H1 (cell line): ENCODE measurements around the gene BTRC. TPM values are rescaled to one million over a fixed set of nuclear protein-coding genes. Genes with fewer than 3 reads are reported as not detected.

Experiments
- CTCF ChIA-PET: fragments of 300-600 bp; sonication (Branson Sonifier 250); formaldehyde crosslinking; loops from one replicate; lab custom pipeline; 2021; ENCODE audit not compliant: partially characterized antibody; lab: Charles Lee
- POLR2A ChIA-PET: fragments of 300-600 bp; sonication (Branson Sonifier 250); formaldehyde crosslinking; loops from one replicate; lab custom pipeline; 2021; ENCODE audit warnings: inconsistent platforms; ENCODE audit not compliant: partially characterized antibody; lab: Charles Lee
- DNase-seq, 2 experiments: peaks; one replicate each; pipeline versions ENCODE4 v3.0.0 to v3.0.0-alpha.2; 2010 to 2022; ENCODE audit warnings: low spot score in 2 of 2, low read depth in 1 of 2, mixed read lengths in 1 of 2
- FAIRE-seq: peaks from 2 replicates; lab custom pipeline; 2011; peaks lifted over from hg19 to GRCh38; lab: Jason Lieb, UNC
- H2AFZ ChIP-seq: 2 replicates; pipeline ENCODE4 v1.8.1; 2012; ENCODE audit warnings: low read length, inconsistent platforms
- H2AK5ac ChIP-seq: 2 replicates; pipeline ENCODE4 v1.6.1; 2013; ENCODE audit warnings: low read depth, low read length
- H2BK120ac ChIP-seq: replicated peaks from 2 replicates; pipeline ENCODE3; 2013; ENCODE audit warnings: low read depth, low read length, inconsistent platforms
- H2BK12ac ChIP-seq: 2 replicates; pipeline ENCODE4 v1.6.1; 2013; ENCODE audit warnings: low read depth, low read length
- H2BK15ac ChIP-seq: 2 replicates; pipeline ENCODE4 v1.6.1; 2013; ENCODE audit warnings: low read length
- H2BK20ac ChIP-seq: 2 replicates; pipeline ENCODE4 v1.6.1; 2013; ENCODE audit warnings: low read length
- H2BK5ac ChIP-seq: 2 replicates; pipeline ENCODE4 v1.6.1; 2013; ENCODE audit warnings: low read depth, low read length
- H3K14ac ChIP-seq: 2 replicates; pipeline ENCODE4 v1.6.1; 2013; ENCODE audit warnings: inconsistent platforms; ENCODE audit not compliant: insufficient read length
- H3K18ac ChIP-seq: 2 replicates; pipeline ENCODE4 v1.6.1; 2013; ENCODE audit warnings: low read length; ENCODE audit errors: extremely low read depth
- H3K23ac ChIP-seq: 2 replicates; pipeline ENCODE4 v1.6.1; 2013; ENCODE audit warnings: inconsistent platforms; ENCODE audit not compliant: insufficient read length
- H3K23me2 ChIP-seq: 2 replicates; pipeline ENCODE4 v1.6.1; 2013; ENCODE audit warnings: low read depth, low read length
- H3K27ac ChIP-seq: 2 replicates; pipeline ENCODE4 v1.6.1; 2011; ENCODE audit warnings: low read depth, low read length, inconsistent platforms
- H3K27me3 ChIP-seq, 4 experiments: replicated peaks in 1 of 4; 1 replicate in 1 of 4; 2 replicates in 3 of 4; pipeline versions ENCODE4 v1.6.1 to v1.8.1; 2011 to 2013; ENCODE audit warnings: low read length in 3 of 4, mild to moderate bottlenecking in 3 of 4, inconsistent platforms in 2 of 4, mixed read lengths in 2 of 4, moderate library complexity in 1 of 4; ENCODE audit not compliant: control insufficient read depth in 3 of 4, insufficient read depth in 3 of 4; ENCODE audit errors: extremely low read depth in 1 of 4
- H3K36me3 ChIP-seq, 4 experiments: 2 replicates each; pipeline versions ENCODE4 v1.6.1 to v1.8.1; 2011 to 2013; ENCODE audit warnings: mild to moderate bottlenecking in 4 of 4, low read length in 3 of 4, moderate library complexity in 2 of 4, control low read depth in 1 of 4, inconsistent platforms in 1 of 4; ENCODE audit not compliant: insufficient read depth in 4 of 4, control insufficient read depth in 2 of 4
- H3K4ac ChIP-seq: replicated peaks from 2 replicates; pipeline ENCODE3; 2013; ENCODE audit warnings: low read length, low read depth, mixed read lengths, inconsistent platforms; ENCODE audit not compliant: insufficient read length
- H3K4me1 ChIP-seq, 4 experiments: replicated peaks in 1 of 4; 1 replicate in 1 of 4; 2 replicates in 3 of 4; pipeline versions ENCODE4 v1.6.1 to v1.8.1; 2011 to 2013; ENCODE audit warnings: low read length in 3 of 4, inconsistent platforms in 2 of 4, mixed read lengths in 1 of 4; ENCODE audit not compliant: insufficient read depth in 4 of 4, control insufficient read depth in 3 of 4
- H3K4me2 ChIP-seq, 2 experiments: 2 replicates each; pipeline versions ENCODE4 v1.6.1 to v1.8.1; 2011 to 2013; ENCODE audit warnings: low read depth in 2 of 2, low read length in 2 of 2, control low read depth in 1 of 2, inconsistent platforms in 1 of 2, mild to moderate bottlenecking in 1 of 2; ENCODE audit not compliant: insufficient read depth in 1 of 2
- H3K4me3 ChIP-seq, 4 experiments: fragments of 200-600, 300-600 bp in 1 of 4; sonication (generic), shearing (Covaris generic), sonication (Bioruptor Twin) in 1 of 4; 2 replicates each; pipeline versions ENCODE4 v1.5.1 to v1.8.1; 2011 to 2016; ENCODE audit warnings: low read length in 4 of 4, low read depth in 3 of 4, control low read depth in 2 of 4, inconsistent platforms in 2 of 4, mild to moderate bottlenecking in 2 of 4, mixed read lengths in 1 of 4, moderate library complexity in 1 of 4; ENCODE audit not compliant: insufficient read depth in 2 of 4; ENCODE audit errors: extremely low read depth in 1 of 4
- H3K56ac ChIP-seq: replicated peaks from 2 replicates; pipeline ENCODE3; 2013; ENCODE audit warnings: low read depth, mild to moderate bottlenecking, mixed read lengths, low read length, inconsistent platforms; ENCODE audit not compliant: insufficient read length
- H3K79me1 ChIP-seq: 2 replicates; pipeline ENCODE4 v1.6.1; 2013; ENCODE audit warnings: low read depth, low read length, control low read depth
- H3K79me2 ChIP-seq, 2 experiments: 2 replicates each; pipeline versions ENCODE4 v1.6.1 to v1.8.1; 2012 to 2013; ENCODE audit warnings: low read length in 2 of 2, mild to moderate bottlenecking in 2 of 2, inconsistent platforms in 1 of 2; ENCODE audit not compliant: insufficient read depth in 2 of 2, control insufficient read depth in 1 of 2
- H3K9ac ChIP-seq, 4 experiments: replicated peaks in 1 of 4; 1 replicate in 1 of 4; 2 replicates in 3 of 4; pipeline versions ENCODE4 v1.6.1 to v1.8.1; 2011 to 2013; ENCODE audit warnings: low read depth in 3 of 4, low read length in 3 of 4, control low read depth in 2 of 4, mild to moderate bottlenecking in 2 of 4, moderate library complexity in 2 of 4, inconsistent platforms in 1 of 4; ENCODE audit errors: extremely low read depth in 1 of 4
- H3K9me3 ChIP-seq, 2 experiments: 2 replicates each; pipeline versions ENCODE4 v1.6.1 to v1.8.1; 2012 to 2013; ENCODE audit warnings: mild to moderate bottlenecking in 2 of 2, moderate library complexity in 2 of 2, control low read depth in 1 of 2, inconsistent platforms in 1 of 2, low read depth in 1 of 2, low read length in 1 of 2, mixed read lengths in 1 of 2; ENCODE audit not compliant: insufficient read depth in 2 of 2
- H4K20me1 ChIP-seq, 2 experiments: replicated peaks in 1 of 2; 2 replicates each; pipeline versions ENCODE3 to v1.8.1; 2011 to 2013; ENCODE audit warnings: inconsistent platforms in 2 of 2, low read length in 2 of 2, mild to moderate bottlenecking in 1 of 2; ENCODE audit not compliant: insufficient read depth in 2 of 2, control insufficient read depth in 1 of 2
- H4K5ac ChIP-seq: 2 replicates; pipeline ENCODE4 v1.6.1; 2013; ENCODE audit warnings: low read length, low read depth, mixed read lengths, inconsistent platforms; ENCODE audit not compliant: insufficient read length
- H4K8ac ChIP-seq: 2 replicates; pipeline ENCODE4 v1.8.0; 2013; ENCODE audit warnings: mild to moderate bottlenecking, moderate library complexity, low read length, inconsistent platforms; ENCODE audit not compliant: insufficient read depth; ENCODE audit errors: extremely low read depth
- H4K91ac ChIP-seq: replicated peaks from 2 replicates; pipeline ENCODE3; 2013; ENCODE audit warnings: low read length, mixed read lengths, inconsistent platforms; ENCODE audit not compliant: insufficient read length
- CBX8 ChIP-seq: fragments of 300-800, 300-1000 bp; sonication (generic); IDR thresholded peaks from 2 replicates; pipeline ENCODE4 v1.7.1; 2016; ENCODE audit warnings: low read depth, low read length, borderline replicate concordance
- RAD21 ChIP-seq, 2 experiments: IDR thresholded peaks in 1 of 2; conservative IDR thresholded peaks in 1 of 2; 2 replicates each; pipeline ENCODE4 v1.6.1; 2011; ENCODE audit warnings: low read depth in 2 of 2, low read length in 2 of 2, improper control_type of control experiment in 1 of 2, inconsistent platforms in 1 of 2, mild to moderate bottlenecking in 1 of 2, moderate library complexity in 1 of 2
- WGBS, 2 experiments: shearing (Covaris generic) in 1 of 2; methylation state at CpG; one replicate each; pipeline versions ENCODE4 v1.1.6 to v1.1.7; 2013 to 2015; ENCODE audit warnings: low lambda C conversion rate in 2 of 2, mixed read lengths in 2 of 2, inconsistent platforms in 1 of 2, low coverage in 1 of 2, missing lambda C conversion rate in 1 of 2; ENCODE audit not compliant: insufficient replicate concordance in 2 of 2, insufficient coverage in 1 of 2, insufficient read length in 1 of 2; ENCODE audit errors: extremely low coverage in 1 of 2, missing lambda C conversion rate in 1 of 2; 5-methylcytosine and 5-hydroxymethylcytosine counted together
- polyA plus RNA-seq, 7 experiments: library from polyadenylated mRNA; depleted of rRNA in 3 of 7; stranded (reverse) in 5 of 7; unstranded in 2 of 7; fragments of >200 nt in 5 of 7; fragments of 200-250 nt in 2 of 7; gene quantifications; 1 replicate in 5 of 7; 2 replicates in 1 of 7; 4 replicates in 1 of 7; pipeline versions ENCODE4 v1.2.1 to v1.2.3, GENCODE V29; 2011 to 2013; ENCODE audit warnings: missing spikeins in 2 of 7, mixed read lengths in 2 of 7
- total RNA-seq: library from RNA; stranded (reverse); fragmentation: NEBNext Ultra II Directional; extraction: Animal tissue kit (Norgen Biotek cat#: 25700); gene quantifications from 2 replicates; pipeline ENCODE4 v1.2.1, GENCODE V29; 2021
- TF ChIP-seq, protein P1 (sequence below), 3 experiments: IDR thresholded peaks; 1 replicate in 2 of 3; 2 replicates in 1 of 3; pipeline versions ENCODE4 v1.5.1 to v1.6.1; 2011; ENCODE audit warnings: low read length in 3 of 3, mild to moderate bottlenecking in 3 of 3, inconsistent platforms in 2 of 3, low read depth in 1 of 3, moderate library complexity in 1 of 3; ENCODE audit not compliant: insufficient read depth in 1 of 3; ENCODE audit errors: control extremely low read depth in 1 of 3

BTRC gene
- total and polyA plus RNA-seq, 2 of the 8 experiments (the other 6 are each of a cell fraction or from before 2014, with no cell fraction given), result 9.9 to 24.7 TPM

DNA sequence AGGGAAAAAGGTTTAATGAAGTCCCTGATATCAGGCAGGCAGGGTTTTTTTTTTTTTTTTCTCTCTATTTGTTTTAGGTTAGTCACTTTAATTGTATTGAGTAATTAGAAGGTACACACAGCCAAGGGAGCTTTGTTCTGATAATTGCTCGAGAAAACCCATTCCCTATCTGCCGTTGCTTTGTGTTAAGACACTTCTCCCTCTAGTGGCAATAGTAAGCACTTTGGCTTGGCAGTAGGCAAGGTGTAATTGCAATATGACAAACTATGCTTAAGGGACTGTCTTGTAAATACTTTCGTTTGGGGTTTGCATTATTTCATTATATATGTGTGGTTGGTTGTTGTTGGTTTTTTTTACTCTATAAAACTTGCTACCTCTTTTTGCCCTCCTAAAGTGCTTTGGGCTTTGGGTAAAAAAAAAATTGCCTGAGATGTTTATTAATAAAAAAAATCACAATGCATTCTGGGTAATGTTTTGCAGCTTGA lies 113.4 kb downstream of the BTRC start:
- TF ChIP-seq CBX8 (no peak), RAD21 (IDR thresholded peaks at IDR 0.05 in 1 of 2, conservative IDR thresholded peaks at IDR 0.05 in 1 of 2; ENCODE audit: low read depth in 2 of 2, low read length in 2 of 2) (peak; percentile 56 to 69)
- TF ChIP-seq, protein P1, sequence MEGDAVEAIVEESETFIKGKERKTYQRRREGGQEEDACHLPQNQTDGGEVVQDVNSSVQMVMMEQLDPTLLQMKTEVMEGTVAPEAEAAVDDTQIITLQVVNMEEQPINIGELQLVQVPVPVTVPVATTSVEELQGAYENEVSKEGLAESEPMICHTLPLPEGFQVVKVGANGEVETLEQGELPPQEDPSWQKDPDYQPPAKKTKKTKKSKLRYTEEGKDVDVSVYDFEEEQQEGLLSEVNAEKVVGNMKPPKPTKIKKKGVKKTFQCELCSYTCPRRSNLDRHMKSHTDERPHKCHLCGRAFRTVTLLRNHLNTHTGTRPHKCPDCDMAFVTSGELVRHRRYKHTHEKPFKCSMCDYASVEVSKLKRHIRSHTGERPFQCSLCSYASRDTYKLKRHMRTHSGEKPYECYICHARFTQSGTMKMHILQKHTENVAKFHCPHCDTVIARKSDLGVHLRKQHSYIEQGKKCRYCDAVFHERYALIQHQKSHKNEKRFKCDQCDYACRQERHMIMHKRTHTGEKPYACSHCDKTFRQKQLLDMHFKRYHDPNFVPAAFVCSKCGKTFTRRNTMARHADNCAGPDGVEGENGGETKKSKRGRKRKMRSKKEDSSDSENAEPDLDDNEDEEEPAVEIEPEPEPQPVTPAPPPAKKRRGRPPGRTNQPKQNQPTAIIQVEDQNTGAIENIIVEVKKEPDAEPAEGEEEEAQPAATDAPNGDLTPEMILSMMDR (IDR thresholded peaks at IDR 0.05; ENCODE audit: control extremely low read depth in 1 of 3, insufficient read depth in 1 of 3, low read depth in 1 of 3, low read length in 3 of 3), result peak in 2 of 3 experiments; percentile 75 to 85; a peak in 3 of 4 replicates
- H3K36me3 ChIP-seq, result no peaks in the 10 kb centered on the region
- H3K27me3 ChIP-seq, result no peaks in the 10 kb centered on the region
- FAIRE-seq (peak; percentile 96), DNase-seq (no peak)
- no peak overlapping the region for H3K9ac ChIP-seq
- H3K4me3 ChIP-seq, result no peak overlapping the region
- no peak overlapping the region for H3K18ac ChIP-seq
- no peak overlapping the region for H2BK120ac ChIP-seq
- no peak overlapping the region for H3K27ac ChIP-seq
- ChIA-PET CTCF (interaction anchor here (0.5 to 6.0 kb wide), 64 partner anchors 8 to 677 kb away, joined by 3 to 79 read pairs (median 5); partner anchors contain the start of gene BTRC), POLR2A (interaction anchor here (0.7 to 1.7 kb wide), 3 partner anchors 31 to 91 kb away, joined by 3 to 7 read pairs (median 4); no protein-coding TSS in a partner anchor)
- H4K91ac ChIP-seq, result no peak overlapping the region
- H3K56ac ChIP-seq, result no peak overlapping the region
- H3K79me2 ChIP-seq, result no peaks in the 10 kb centered on the region
- no peak overlapping the region for H3K23ac ChIP-seq
- no peaks in the 10 kb centered on the region for H3K23me2 ChIP-seq
- H3K4ac ChIP-seq, result no peak overlapping the region
- H3K4me2 ChIP-seq, result no peak overlapping the region
- no peak overlapping the region for H2BK20ac ChIP-seq
- H2AK5ac ChIP-seq, result no peak overlapping the region
- H3K4me1 ChIP-seq, result peaks cover 1 to 6% (median 4%) of the 10 kb centered on the region in 4 experiments; a peak in 5 of 7 replicates
- no peak overlapping the region for H3K14ac ChIP-seq
- no peak overlapping the region for H2AFZ ChIP-seq
- no peak overlapping the region for H2BK15ac ChIP-seq
- H3K9me3 ChIP-seq, result no peaks in the 10 kb centered on the region
- 26% methylated on average over 3 of the region's 3 CpGs; no CpG with 5 or more reads in 1 of the 2 experiments for WGBS, 2 experiments
- H2BK5ac ChIP-seq, result no peak overlapping the region
- H2BK12ac ChIP-seq, result no peak overlapping the region
- no peaks in the 10 kb centered on the region for H4K20me1 ChIP-seq
- H4K5ac ChIP-seq, result no peak overlapping the region
- H4K8ac ChIP-seq, result no peak overlapping the region
- no peaks in the 10 kb centered on the region for H3K79me1 ChIP-seq
